SK-N-SH treated with all-trans-retinoic acid at 6 μM for 48 hours (cell line): ENCODE results near the gene TSN.

ENCODE experiments used
- ATAC-seq: fragments of 200-7000 bp; cut with Tn5 transposase; 3 replicates; pipeline ENCODE4 v1.9.1; 2020; ENCODE audit warnings: mild to moderate bottlenecking, moderate library complexity
- ARNTL ChIP-seq: fragments of 450-650 bp; formaldehyde crosslinking; IDR thresholded peaks from 2 replicates; pipeline ENCODE4 v1.5.0; 2020; ENCODE audit warnings: low read depth, mild to moderate bottlenecking, moderate library complexity, borderline replicate concordance
- BACH2 ChIP-seq: fragments of 250-450 bp; sonication (Bioruptor Pico); IDR thresholded peaks from 2 replicates; pipeline ENCODE4 v1.9.0; 2021; ENCODE audit warnings: mild to moderate bottlenecking, borderline replicate concordance
- CSDC2 ChIP-seq: fragments of 250-450 bp; sonication (Bioruptor Pico); IDR thresholded peaks from 2 replicates; pipeline ENCODE4 v1.5.0; 2020; ENCODE audit warnings: mild to moderate bottlenecking, moderate library complexity
- GLIS3 ChIP-seq: fragments of 250-450 bp; sonication (Bioruptor Pico); IDR thresholded peaks from 2 replicates; pipeline ENCODE4 v1.5.0; 2020; ENCODE audit warnings: mild to moderate bottlenecking, moderate library complexity
- ISL1 ChIP-seq: fragments of 250-450 bp; sonication (Bioruptor Pico); IDR thresholded peaks from 2 replicates; pipeline ENCODE4 v2.1.2; 2022; ENCODE audit warnings: mild to moderate bottlenecking, moderate library complexity
- OSR1 ChIP-seq: fragments of 250-450 bp; sonication (Bioruptor Pico); IDR thresholded peaks from 2 replicates; pipeline ENCODE4 v1.8.0; 2022; ENCODE audit warnings: moderate library complexity, mild to moderate bottlenecking, inconsistent platforms
- PATZ1 ChIP-seq: fragments of 250-450 bp; sonication (Bioruptor Pico); IDR thresholded peaks from 2 replicates; pipeline ENCODE4 v1.8.0; 2020; ENCODE audit warnings: mild to moderate bottlenecking, moderate library complexity, borderline replicate concordance
- PPARA ChIP-seq: fragments of 250-450 bp; sonication (Bioruptor Pico); IDR thresholded peaks from 2 replicates; pipeline ENCODE4 v1.5.0; 2020; ENCODE audit warnings: mild to moderate bottlenecking, borderline replicate concordance
- RARB ChIP-seq: fragments of 250-450 bp; sonication (Bioruptor Pico); IDR thresholded peaks from 2 replicates; pipeline ENCODE4 v1.8.0; 2021; ENCODE audit warnings: mild to moderate bottlenecking, moderate library complexity
- SNAI2 ChIP-seq: fragments of 250-450 bp; sonication (Bioruptor Pico); IDR thresholded peaks from 2 replicates; pipeline ENCODE4 v1.5.0; 2020; ENCODE audit warnings: mild to moderate bottlenecking, moderate library complexity
- TCF4 ChIP-seq: fragments of 250-450 bp; sonication (Bioruptor Pico); IDR thresholded peaks from 2 replicates; pipeline ENCODE4 v1.8.0; 2021; ENCODE audit warnings: mild to moderate bottlenecking, moderate library complexity, borderline replicate concordance
- TOX ChIP-seq: fragments of 250-450 bp; sonication (Bioruptor Pico); IDR thresholded peaks from 2 replicates; pipeline ENCODE4 v1.8.0; 2021; ENCODE audit warnings: mild to moderate bottlenecking, moderate library complexity, borderline replicate concordance
- TSHZ2 ChIP-seq: fragments of 250-450 bp; sonication (Bioruptor Pico); IDR thresholded peaks from 2 replicates; pipeline ENCODE4 v1.5.0; 2020; ENCODE audit warnings: mild to moderate bottlenecking, moderate library complexity
- ZC3H10 ChIP-seq: fragments of 250-450 bp; sonication (Bioruptor Pico); IDR thresholded peaks from 2 replicates; pipeline ENCODE4 v1.5.1; 2021; ENCODE audit warnings: mild to moderate bottlenecking, moderate library complexity
- ZFP3 ChIP-seq: fragments of 250-450 bp; sonication (Bioruptor Pico); IDR thresholded peaks from 2 replicates; pipeline ENCODE4 v1.5.0; 2020; ENCODE audit warnings: mild to moderate bottlenecking, moderate library complexity
- ZFP30 ChIP-seq: fragments of 450-650 bp; formaldehyde crosslinking; IDR thresholded peaks from 2 replicates; pipeline ENCODE4 v1.5.0; 2022; ENCODE audit warnings: mild to moderate bottlenecking, moderate library complexity
- ZNF70 ChIP-seq: fragments of 450-650 bp; formaldehyde crosslinking; IDR thresholded peaks from 2 replicates; pipeline ENCODE4 v1.5.0; 2020; ENCODE audit warnings: mild to moderate bottlenecking, moderate library complexity
- ZNF8 ChIP-seq: fragments of 450-650 bp; formaldehyde crosslinking; IDR thresholded peaks from 2 replicates; pipeline ENCODE4 v1.5.0; 2020; ENCODE audit warnings: mild to moderate bottlenecking, moderate library complexity
- TF ChIP-seq, protein P1 (sequence below): fragments of 250-450 bp; sonication (Bioruptor Pico); IDR thresholded peaks from 2 replicates; pipeline ENCODE4 v1.8.0; 2021; ENCODE audit warnings: low read depth, mild to moderate bottlenecking, moderate library complexity, borderline replicate concordance
- TF ChIP-seq, protein P2 (sequence below): fragments of 250-450 bp; sonication (Bioruptor Pico); IDR thresholded peaks from 2 replicates; pipeline ENCODE4 v1.5.1; 2021; ENCODE audit warnings: mild to moderate bottlenecking, moderate library complexity

The TSN gene

GRCh38 chr2:121723316-121723715 is 32.1 kb upstream of the TSN start:
- no peak for ATAC-seq
- TF ChIP-seq RARB (CRISPR knock-in tag) = no peak
- no peak for TF ChIP-seq PPARA (CRISPR knock-in tag)
- no peak for TF ChIP-seq TSHZ2 (CRISPR knock-in tag)
- TF ChIP-seq, protein P1, sequence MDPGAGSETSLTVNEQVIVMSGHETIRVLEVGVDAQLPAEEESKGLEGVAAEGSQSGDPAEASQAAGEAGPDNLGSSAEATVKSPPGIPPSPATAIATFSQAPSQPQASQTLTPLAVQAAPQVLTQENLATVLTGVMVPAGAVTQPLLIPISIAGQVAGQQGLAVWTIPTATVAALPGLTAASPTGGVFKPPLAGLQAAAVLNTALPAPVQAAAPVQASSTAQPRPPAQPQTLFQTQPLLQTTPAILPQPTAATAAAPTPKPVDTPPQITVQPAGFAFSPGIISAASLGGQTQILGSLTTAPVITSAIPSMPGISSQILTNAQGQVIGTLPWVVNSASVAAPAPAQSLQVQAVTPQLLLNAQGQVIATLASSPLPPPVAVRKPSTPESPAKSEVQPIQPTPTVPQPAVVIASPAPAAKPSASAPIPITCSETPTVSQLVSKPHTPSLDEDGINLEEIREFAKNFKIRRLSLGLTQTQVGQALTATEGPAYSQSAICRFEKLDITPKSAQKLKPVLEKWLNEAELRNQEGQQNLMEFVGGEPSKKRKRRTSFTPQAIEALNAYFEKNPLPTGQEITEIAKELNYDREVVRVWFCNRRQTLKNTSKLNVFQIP (CRISPR knock-in tag) = no peak

- ATAC-seq = no peak
- TF ChIP-seq OSR1 (no peak), ARNTL (CRISPR knock-in tag) (no peak)
- TF ChIP-seq, protein P2, sequence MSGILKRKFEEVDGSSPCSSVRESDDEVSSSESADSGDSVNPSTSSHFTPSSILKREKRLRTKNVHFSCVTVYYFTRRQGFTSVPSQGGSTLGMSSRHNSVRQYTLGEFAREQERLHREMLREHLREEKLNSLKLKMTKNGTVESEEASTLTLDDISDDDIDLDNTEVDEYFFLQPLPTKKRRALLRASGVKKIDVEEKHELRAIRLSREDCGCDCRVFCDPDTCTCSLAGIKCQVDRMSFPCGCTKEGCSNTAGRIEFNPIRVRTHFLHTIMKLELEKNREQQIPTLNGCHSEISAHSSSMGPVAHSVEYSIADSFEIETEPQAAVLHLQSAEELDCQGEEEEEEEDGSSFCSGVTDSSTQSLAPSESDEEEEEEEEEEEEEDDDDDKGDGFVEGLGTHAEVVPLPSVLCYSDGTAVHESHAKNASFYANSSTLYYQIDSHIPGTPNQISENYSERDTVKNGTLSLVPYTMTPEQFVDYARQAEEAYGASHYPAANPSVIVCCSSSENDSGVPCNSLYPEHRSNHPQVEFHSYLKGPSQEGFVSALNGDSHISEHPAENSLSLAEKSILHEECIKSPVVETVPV (CRISPR knock-in tag) = no peak
Measured at GRCh38 chr2:121727332-121727731, 28.1 kb upstream of the TSN start.

DNA sequence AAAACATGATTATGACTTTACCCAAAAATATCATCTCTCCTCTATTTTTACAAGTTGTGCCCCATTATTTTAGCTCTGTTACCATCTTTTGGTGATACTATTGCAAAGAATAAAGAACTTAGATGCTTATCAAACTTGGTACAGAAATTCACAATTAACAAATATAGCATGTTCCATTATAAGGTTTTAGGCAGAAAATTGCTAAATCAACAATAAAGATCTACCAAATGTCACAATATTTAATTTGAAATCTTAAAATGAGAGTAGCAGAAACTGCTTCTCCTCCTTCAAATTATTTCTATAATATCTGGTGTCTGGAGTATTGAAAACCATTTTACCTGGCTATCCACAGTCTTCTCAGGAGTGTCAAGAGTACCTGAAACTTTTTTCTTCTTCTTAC is 27.5 kb upstream of the TSN start:
- no peak for ATAC-seq
- TF ChIP-seq ZFP3 (CRISPR knock-in tag) = no peak
- TF ChIP-seq, protein P2 (CRISPR knock-in tag) = no peak
- TF ChIP-seq BACH2 (CRISPR knock-in tag) = no peak
- TF ChIP-seq ZC3H10 (CRISPR knock-in tag) = no peak
- TF ChIP-seq TCF4 = no peak
- TF ChIP-seq ARNTL (CRISPR knock-in tag) = no peak
- no peak for TF ChIP-seq ZNF70 (CRISPR knock-in tag)
- no peak for TF ChIP-seq SNAI2 (CRISPR knock-in tag)
- no peak for TF ChIP-seq CSDC2 (CRISPR knock-in tag)
- no peak for TF ChIP-seq TSHZ2 (CRISPR knock-in tag)
- no peak for TF ChIP-seq GLIS3 (CRISPR knock-in tag)
- no peak for TF ChIP-seq ISL1 (CRISPR knock-in tag)
- TF ChIP-seq PATZ1 (CRISPR knock-in tag) = no peak
- no peak for TF ChIP-seq ZNF8 (CRISPR knock-in tag)
- no peak for TF ChIP-seq ZFP30
- no peak for TF ChIP-seq TOX (CRISPR knock-in tag)
- TF ChIP-seq PPARA (CRISPR knock-in tag) = no peak
- TF ChIP-seq, all 23 proteins: peak for 0
